UCSD-AML1 (cell line): ENCODE data around the gene APBB1.
"Not testable (repeated sequence)": the region's sequence is repeated elsewhere in the genome, so short reads cannot be mapped to it uniquely, and the experiment has no call there.

Experiments
- DNase-seq: peaks from one replicate; lab custom pipeline; 2025; ENCODE audit not compliant: unreplicated experiment; lab: John Stamatoyannopoulos, UW

Gene APBB1

GRCh38 chr11:6392251-6392650 lies 26.6 kb downstream of the APBB1 start:
- not testable (repeated sequence) for DNase-seq

GRCh38 chr11:6391537-6392134 lies 27.3 kb downstream of the APBB1 start:
- DNase-seq, result no peak

GRCh38 chr11:6390718-6391469 lies 28.0 kb downstream of the APBB1 start:
- no peak for DNase-seq

GRCh38 chr11:6389905-6390717 lies 28.8 kb downstream of the APBB1 start, which contains the start of gene SMPD1:
Gene SMPD1 (plus strand): TSS chr11:6390474. CDS start chr11:6390599, 125 bp downstream.
- peak; percentile 95 for DNase-seq

GRCh38 chr11:6388748-6389147 lies 30.1 kb downstream of the APBB1 start:
- no peak for DNase-seq

- DNase-seq, result no peak
Measured at GRCh38 chr11:6387811-6388599, 30.9 kb downstream of the APBB1 start.

GRCh38 chr11:6385046-6385777 lies 33.7 kb downstream of the APBB1 start:
- no peak for DNase-seq

- no peak for DNase-seq
Measured at GRCh38 chr11:6378640-6378989, 40.3 kb downstream of the APBB1 start.

GRCh38 chr11:6377902-6378639 lies 40.8 kb downstream of the APBB1 start:
- peak; percentile 50 for DNase-seq

- DNase-seq, result no peak
Measured at GRCh38 chr11:6371825-6372224, 47.1 kb downstream of the APBB1 start.

GRCh38 chr11:6365659-6366058 lies 53.2 kb downstream of the APBB1 start:
- no peak for DNase-seq

- DNase-seq, result peak; percentile 64
Measured at GRCh38 chr11:6362873-6363678, 55.8 kb downstream of the APBB1 start.

GRCh38 chr11:6362185-6362872 lies 56.6 kb downstream of the APBB1 start:
- DNase-seq, result no peak

GRCh38 chr11:6360183-6360582 lies 58.7 kb downstream of the APBB1 start:
- no peak for DNase-seq

GRCh38 chr11:6357222-6357621 lies 61.7 kb downstream of the APBB1 start:
- DNase-seq, result no peak

GRCh38 chr11:6356503-6357055 lies 62.3 kb downstream of the APBB1 start:
- no peak for DNase-seq

- no peak for DNase-seq
Measured at GRCh38 chr11:6354651-6355485, 64.0 kb downstream of the APBB1 start.
